ENCODE data around the gene TDRKH.
A peak's percentile ranks its signal among the peaks of the same experiment; 100 is the strongest.

Gene TDRKH

DNA sequence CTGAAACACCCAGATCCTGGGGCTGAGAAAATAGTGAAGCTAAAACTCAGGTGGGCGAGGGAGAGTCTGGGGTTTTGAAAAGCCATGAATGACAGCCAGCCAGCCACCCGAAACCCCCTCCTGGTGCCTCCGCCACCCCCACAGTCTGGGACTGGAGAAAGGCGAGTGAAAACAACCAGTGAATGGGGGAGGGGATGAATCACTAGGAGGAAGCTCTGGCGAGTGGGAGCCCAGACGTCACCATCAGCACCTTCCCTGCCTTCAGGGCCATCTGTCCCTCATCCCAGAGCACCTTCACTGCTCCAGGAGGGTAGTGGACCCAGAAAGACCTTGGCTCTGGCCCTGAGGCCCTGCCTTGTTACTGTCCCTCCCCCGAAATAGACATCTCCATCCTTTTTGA, 32.1 kb upstream of the TDRKH start:
- peak in 1 of 2 donors; percentile 54 for DNase-seq (ENCODE audit: low read depth in 2 of 2)

DNA sequence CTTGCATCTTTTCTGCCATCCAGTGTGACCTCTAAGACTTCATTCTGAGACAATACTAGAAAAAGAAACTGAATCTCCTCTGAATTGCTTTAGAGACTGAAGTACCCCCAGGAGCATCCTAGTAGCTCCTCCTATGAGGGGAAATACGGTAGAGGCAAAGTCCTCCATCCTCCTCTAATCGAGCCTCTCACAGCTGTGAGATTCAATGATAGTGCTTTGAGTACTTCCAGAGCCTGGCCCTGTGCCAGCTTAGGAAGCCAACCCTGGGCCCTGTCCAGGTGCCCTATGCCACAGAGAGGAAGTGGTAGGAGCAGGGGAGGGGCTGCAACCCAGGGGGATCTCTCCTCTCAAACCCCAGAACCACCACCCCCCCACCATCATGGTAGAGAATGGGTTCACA, 30.6 kb upstream of the TDRKH start:
- DNase-seq (ENCODE audit: low read depth in 2 of 2) = no peak

DNA sequence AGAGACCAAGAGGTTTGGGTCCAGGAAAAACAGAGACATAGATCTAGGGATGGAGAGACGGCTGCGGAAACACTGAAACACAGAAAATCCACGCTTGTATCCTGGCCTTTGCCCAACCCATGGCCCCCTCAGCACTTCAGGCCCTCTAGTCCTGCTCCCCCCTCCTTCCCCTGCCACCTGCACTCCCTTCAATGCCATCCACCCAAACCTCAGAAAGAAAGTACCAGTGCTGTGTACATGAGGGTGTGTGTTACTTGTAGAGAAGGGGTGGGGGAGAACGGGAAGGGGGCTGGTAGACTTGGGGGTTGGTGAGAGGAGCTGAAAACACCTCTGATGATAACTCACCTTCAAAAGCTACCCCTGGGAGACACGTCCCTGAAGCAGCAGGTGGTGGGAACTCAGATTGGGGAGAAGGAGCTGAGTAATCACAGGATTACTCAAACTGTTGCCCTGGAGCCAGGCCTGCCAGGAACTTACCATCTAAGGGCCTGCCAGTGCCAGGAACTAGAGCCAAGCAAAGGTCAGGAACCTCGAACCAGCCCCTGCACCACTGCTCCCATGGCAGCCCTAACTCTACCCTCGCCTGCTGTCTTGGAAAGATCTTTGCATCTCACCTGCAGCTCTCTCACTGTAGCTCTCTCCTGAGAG, 29.8 kb upstream of the TDRKH start:
- no peak for DNase-seq (ENCODE audit: low read depth in 2 of 2)

DNA sequence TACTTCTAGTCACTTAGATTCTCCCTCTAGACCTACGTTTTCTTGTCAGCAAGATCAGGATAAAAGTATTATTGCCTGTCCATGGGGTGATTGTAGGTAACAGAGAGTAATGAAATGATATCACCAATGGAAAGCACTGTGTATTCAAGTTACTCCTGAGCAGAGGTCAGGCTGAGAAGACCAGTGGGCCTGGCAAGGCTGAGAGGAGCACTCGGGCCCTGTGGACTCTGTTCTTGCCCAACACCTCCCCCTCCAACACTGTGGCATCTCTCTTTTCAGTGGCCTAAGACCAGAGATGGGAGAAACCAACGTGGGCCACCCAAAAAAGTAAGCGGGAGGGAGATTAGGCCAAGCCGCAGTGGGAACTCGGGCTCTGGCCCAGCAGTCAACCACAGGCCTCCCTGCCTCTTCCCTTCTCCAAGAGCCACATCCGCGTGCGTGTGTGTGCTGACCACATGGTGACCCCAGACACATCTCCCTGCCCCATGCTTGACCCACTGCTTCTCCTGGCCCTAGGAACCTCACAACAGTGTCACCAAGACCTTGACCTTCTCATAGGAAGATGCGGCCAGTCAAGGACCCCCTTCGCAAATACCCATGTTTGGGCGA, 29.0 kb upstream of the TDRKH start:
- no peak for DNase-seq (ENCODE audit: low read depth in 2 of 2)

DNA sequence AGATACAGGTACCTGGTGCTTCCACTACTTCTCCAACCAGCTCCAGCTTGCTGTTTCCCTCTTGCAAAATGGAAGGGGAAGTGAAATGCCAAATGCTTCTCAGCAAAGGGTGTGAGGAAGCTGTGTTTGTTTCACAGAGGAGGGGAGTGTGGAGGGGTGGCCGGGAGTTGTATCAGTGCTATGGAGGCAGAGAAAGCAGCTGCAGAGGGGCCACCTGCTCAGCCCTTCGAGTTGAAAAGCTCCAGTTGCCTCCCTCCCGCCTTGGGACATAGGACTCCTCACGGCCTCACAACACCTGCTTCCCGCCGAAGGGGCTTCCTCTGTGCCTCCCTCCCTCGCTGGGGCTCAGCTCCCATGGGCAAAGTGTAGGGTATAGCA, 27.0 kb upstream of the TDRKH start:
- DNase-seq (ENCODE audit: low read depth in 2 of 2) = no peak

DNA sequence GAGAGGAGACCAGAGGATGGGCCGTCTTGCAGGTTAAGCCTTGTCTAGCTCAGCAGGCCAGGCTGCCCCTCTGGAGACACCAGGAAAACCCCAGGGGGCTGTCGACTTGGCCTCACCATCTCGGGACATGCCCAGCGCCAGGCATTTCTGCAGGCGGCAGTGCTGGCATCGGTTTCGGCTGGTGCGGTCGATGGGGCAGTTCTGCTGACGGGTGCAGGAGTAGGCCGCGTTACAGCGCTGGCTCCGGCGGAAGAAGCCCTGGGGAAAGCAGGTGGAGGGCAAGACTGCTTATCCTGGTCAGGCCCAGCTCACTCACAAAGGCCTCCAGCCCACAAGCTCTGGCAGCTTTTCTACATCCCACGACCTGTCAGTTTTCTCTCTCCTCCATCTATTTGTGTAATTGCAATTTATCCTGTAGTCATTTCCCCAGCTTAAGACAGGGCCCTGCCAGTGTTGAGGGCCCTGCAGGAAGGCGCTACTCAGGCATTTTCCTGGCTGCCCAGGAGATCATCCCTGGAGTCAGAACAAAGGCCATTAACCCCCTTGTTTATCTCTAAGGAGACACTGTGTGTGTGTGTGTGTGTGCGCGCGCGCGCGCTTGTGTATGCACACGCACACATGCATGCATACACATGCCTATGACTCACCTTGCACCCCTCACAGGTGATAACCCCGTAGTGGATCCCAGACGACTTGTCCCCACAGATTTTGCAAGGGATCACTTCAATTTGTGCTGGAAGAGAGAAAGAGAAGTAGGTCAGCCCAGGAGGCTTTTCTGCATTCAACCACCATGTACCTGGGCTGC, 26.4 kb upstream of the TDRKH start:
- no peak for DNase-seq (ENCODE audit: low read depth in 2 of 2)

DNA sequence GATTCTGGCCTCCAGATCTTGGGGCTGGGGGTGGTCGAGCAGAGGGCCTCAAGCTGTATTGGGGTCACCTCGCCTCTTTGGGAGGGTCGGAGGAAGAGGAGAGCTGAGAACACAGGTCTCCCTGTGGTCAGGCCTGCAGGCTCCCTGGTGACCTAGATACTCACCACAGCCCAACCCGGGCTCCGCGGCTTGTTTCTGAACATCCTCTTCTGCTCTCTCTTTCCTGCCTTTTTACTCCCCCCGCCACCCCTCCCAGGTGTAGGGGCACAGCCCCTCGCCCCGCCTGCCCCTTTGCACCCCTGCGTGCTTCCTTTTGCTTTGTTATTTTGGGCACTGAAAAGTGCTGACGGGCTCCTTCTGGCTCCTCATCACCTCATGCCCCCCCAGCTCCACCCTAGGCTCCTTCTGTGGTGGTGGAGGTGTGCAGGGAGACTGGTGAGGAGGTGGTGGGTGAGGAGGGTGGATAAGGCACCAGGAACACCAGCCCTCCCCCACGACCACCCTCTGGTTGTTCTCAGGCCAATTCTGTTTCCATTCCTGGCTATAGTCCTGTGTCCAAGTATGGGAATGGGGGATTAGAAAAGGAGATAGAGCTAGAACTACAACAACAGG, 25.5 kb upstream of the TDRKH start:
- no peak for DNase-seq (ENCODE audit: low read depth in 2 of 2)

DNA sequence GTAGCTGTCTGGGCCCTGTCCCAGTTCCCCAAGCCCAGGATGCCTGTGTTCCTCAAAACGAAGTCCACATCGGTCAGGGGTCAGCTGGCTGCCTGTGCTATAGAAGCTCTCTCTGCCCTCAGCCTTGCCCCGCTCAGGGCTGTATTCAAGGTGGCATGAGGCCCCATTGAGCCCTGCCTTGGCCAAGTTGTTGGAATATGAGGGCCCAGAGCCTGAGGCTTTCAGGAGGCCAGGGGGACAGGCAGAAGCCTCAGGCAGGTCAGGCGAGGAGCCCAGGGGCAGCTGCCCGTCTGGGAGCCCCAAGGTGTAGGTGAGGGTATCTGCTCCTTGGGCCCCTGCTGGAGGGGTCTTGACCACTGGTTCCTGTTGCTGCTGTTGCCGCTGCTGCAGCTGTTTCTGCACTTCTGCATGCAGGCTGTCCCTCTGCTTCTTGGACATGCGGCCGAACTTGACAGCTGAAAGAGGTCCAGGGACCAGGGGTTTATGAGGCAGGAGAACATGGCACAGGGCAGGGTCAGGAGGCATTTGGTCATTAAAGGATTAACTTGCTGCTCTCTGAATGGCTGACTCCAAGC, 24.8 kb upstream of the TDRKH start:
- DNase-seq (ENCODE audit: low read depth in 2 of 2) = no peak

DNA sequence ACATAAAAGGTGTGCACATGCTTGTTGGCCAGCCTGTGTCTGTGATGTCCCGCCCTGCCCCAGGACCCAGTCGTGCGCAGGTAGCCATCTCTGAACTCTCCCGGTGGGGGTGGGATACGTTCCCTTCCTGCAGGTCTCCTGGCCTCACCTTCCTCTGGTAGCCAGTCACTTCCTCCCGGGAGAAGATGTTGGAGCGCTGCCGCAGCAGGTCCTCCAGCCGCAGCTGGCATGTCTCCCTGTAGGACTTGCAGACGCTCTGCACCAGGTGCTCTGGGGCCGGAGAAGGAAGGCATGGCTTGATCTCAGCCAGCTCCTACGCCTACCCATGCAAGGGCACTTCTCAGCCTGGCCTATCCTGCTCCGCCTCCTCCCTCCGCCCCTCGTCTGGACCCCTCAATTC, 24.1 kb upstream of the TDRKH start:
- DNase-seq (ENCODE audit: low read depth in 2 of 2) = no peak

DNA sequence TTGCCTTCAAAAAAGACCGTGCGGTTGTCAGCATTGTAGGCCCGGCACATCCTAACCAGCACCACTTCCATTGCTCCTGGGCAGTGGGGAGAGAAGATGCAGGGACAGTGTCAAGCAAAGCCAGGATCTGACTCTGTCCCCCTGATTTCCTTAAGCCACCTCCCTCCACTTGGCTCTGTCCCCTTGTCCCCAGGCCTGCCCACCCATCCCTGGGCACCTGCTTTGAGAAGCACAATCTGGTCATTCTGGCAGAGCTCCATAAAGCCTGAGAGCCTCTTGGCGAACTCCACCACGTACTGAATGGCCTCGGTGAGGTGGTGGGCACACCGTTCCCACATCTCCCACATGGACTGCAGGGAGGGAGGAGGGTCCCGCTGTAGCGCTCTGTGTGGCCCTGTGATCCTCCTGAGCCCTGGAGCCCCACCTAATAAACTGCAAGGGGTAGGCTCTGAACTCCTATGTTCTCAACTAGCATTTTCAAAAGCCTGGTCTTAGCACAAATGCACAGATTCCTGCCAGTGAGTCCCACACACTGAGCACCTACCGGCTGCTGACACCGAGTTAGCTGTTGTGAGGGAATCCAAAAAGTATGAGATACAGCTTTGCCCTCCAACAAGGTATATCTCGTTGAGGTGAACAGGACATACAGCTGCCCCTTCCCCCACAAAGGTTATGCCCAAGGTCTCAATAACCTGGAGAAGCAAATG, 23.1 kb upstream of the TDRKH start:
- DNase-seq (ENCODE audit: low read depth in 2 of 2) = no peak

DNA sequence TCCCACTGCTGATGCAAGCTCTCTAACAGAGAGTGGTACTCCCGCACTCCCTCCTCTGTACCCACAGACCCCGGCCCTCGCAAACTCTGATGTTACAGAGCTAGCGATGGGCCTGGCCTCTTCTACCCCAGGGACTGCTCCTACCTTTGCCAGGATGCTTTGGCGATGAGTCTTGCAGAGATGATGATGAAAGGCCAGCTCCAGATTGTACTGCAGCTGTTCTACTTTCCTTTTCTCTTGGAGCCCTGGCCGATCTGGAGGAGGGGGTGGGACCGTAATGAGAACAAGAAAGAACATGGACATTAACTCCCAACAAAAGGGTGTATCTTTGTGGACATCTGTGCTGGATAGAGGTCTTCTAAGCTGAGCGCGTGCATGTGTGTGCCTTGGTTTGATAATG, 20.9 kb upstream of the TDRKH start:
- no peak for DNase-seq (ENCODE audit: low read depth in 2 of 2)

DNA sequence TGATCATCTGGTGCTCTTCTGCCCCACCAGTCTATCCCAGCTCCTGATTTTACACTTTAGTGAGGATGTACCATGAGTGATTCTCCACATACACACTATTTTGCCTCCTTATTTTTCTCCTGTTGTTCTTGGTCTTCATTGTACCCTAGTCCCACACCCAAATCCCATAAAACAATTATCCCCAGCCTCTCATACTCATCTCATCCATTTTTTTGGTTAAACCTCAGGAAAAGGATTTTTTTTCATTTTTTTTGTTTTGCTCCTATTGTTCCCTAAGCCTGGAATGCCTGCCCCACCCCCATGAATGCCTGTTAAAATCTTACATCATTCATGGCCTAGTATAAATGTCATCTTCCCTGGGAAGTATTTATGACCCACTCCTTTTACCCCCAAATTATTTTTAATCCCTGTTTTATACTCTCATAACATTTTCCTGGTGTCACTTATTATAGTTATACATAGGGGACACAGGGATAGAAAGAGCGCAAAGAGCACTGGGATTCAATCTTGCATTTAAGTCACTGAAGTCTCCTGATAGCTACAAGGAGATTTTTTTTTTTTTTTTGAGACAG, 19.8 kb upstream of the TDRKH start:
- DNase-seq (ENCODE audit: low read depth in 2 of 2) = no peak

DNA sequence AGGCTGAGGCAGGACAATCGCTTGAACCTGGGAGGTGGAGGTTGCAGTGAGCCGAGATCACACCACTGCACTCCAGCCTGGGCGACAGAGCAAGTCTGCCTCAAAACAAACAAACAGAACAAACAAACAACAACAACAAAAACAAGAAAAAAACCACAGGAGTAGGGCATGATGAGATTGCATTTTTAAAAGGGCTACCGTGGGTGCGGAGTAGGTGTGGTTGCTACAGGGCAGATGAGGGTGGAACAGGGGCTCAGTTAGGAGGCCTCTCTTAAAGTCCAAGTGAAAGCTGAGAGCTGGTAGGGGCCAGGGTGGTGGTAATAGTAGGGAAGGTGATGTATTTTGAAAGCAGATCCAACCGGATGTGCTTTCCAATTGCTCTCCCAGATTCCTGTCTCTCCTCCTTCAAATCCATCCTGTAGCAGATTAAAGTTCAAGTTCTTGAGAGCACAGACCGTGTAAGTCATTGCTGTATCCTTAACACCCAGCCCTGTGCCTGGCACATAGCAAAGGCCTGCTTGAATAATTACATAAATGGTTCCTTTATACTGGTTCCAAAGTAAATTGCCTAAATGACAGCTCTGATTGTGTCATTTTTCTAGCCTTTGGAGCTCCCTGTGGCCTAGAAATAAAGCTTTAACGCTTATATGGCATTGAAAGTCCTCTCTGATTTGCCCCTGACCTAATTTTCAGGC, 19.1 kb upstream of the TDRKH start:
- no peak for DNase-seq (ENCODE audit: low read depth in 2 of 2)

DNA sequence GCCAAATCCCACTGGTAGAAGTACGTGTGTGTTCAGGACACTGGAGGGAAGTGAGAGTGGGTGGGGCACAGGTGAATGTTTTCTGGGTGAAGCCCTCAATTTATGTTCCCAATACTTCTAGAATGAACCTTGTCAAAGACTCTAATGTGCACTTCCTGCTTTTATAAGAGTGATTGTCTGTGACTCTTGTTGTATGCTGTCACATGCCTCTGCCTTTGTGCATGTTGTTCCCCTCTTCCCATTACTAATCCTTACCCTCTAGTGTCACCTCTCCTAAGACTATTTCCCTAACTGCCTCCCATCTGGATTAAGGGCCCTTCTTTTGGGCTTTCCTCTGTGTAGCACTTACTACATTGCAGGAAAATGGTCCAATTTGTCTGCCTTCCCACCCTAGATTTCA, 17.5 kb upstream of the TDRKH start:
- DNase-seq (ENCODE audit: low read depth in 2 of 2) = no peak

DNA sequence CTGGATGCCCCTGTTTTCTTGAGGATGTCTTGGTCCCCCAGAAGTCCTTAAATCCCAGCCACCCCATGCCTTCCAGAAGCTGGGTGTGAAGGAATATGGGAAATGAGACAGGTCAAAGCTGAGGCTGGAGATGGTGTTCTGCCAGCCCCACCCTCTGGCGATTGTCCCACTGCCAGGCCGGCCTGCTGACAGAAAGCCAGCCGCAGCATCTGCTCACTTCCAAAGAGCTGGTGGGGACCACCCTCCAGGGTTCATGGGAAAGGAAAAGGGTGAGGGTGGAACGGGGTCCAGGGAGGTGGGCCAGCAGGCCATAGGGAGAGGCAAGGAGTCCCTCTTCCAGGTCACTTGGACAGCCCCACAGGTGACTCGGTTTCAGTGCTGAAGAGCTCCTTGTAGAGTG, 16.8 kb upstream of the TDRKH start:
- no peak for DNase-seq (ENCODE audit: low read depth in 2 of 2)

DNA sequence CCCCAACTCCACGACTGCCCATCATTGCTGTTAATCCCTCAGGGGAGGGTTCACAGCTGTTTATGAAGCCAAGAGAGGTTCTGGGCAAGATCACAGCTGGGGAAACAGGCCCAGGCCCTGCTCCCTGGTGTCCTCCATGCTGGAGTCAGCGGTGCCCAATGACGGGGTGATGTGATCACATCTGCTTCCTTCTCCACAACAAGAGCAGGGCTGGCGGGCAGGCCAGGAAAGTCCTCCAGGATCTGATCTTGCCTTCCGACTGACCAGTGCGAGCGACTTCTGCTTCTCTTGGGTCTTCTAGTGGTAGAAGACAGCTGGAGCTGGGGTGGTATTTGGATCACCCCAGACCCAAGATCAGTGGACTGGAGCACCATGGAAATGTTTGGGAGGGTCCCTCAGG, 15.9 kb upstream of the TDRKH start:
- no peak for DNase-seq (ENCODE audit: low read depth in 2 of 2)

DNA sequence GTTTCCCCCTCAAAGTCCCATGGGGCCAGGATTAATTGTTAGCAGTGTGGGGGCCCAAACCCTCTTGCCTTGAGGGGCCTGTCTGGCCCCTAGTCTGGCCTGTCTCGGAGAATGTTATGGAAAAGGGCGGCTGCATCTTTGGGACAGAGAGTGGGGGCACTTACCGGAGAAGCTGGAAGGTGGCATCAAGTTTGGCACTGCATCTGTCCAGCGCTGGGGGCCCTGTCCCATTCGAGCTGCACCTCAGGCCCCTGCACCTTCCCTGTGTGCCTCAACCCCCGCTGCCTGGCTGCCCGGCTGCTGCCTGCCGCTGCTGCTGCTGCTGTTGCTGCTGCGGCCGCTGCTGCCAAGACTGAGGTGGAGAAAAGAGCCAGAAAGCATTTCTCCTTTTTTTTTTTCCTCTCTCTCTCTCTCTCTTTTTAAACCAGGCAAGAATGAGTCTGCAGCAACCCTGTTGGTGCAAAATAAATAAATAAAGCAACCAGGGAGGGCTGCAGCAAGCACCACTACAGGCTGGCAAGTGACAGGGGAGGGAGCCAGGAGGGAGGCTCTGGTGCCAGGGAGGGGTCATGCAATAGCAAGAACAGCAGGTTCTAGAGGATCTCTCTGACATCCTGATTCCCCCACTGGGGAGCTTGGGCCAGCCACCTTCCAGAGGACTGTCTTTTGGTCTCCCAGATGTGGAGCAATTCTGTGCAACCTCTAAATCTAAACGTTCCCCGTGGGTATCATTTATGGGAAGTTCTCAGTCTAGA, 14.9 kb upstream of the TDRKH start, which contains the start of gene LINGO4:
Gene LINGO4 (minus strand): TSS at position 354 of the 755 bp plus-strand sequence. CDS start 2,715 bp downstream, outside the sequence.
- no peak for DNase-seq (ENCODE audit: low read depth in 2 of 2)

DNA sequence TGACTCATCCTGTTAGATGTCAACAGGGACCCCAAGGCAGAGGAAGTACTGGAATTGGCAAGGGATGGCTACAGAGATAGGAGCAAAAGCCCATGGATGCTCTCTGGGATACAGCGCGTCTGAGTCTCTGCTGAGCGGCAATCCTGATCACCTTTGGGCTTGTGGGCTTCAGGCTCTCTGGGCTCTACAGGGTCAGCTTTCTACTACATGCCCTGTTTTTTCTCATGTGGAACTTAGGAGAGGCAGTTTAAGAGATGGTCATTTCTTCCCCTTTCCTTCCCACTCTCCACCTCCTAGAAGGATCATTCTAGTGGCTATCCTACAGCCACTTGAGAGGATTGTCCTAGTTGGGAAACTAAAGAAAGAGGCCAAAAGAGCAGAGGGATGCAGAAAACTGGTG, 13.6 kb upstream of the TDRKH start:
- DNase-seq (ENCODE audit: low read depth in 2 of 2) = no peak

DNA sequence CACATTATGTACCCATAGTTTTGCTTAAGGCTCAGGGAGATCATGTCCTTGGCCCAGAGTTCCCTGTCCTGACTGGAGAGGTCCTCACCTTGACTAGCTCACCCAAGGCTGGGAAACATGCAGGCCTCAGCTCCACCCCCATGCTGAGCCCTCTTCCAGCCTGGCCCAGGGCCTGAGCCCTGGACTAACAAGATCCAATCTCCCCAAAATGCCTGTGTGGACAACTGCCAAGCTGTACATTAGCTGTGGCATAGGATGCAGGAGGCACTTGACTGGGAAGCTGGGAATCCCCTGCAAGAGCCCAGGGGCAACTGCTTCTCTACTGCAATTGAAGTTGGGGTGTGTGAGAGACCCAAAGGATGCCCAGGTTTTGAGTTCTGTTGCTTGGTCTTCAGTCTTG, 12.9 kb upstream of the TDRKH start:
- DNase-seq (ENCODE audit: low read depth in 2 of 2) = no peak

DNA sequence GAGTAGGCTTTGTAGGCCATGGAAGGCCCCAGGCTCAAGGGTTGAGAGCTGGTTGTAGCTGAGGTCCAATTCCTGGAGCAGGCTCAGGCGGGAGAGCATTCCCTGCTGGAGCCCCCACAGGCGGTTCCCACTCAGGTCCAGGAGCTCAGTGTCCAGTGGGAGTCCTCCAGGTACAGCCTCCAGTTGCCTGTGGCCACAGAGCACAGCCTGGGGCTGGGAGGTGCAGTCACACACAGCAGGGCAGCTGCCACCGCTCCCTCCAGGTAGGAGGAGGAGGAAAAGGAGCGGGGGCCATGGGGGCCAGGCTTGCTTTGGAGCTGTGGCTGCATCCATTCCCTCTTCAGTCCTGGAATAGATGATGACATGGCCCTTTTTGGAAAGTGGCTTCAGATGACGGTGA, 12.1 kb upstream of the TDRKH start:
- DNase-seq (ENCODE audit: low read depth in 2 of 2) = no peak
